Right lobe of liver (tissue), 4 donors: ENCODE measurements around the gene DUSP22.

Source experiments
- POLR2A ChIP-seq: fragments of 450-650 bp; IDR thresholded peaks from one replicate; pipeline ENCODE4 v1.6.1; 2017; ENCODE audit warnings: antibody characterized with exemption, mild to moderate bottlenecking
- TF ChIP-seq, protein P1 (sequence below), 4 donors: fragments of 200-600 bp in 3 of 4; fragments of 450-650 bp in 1 of 4; IDR thresholded peaks; one replicate each; pipeline versions ENCODE4 v1.5.1 to v1.8.0; 2016 to 2022; ENCODE audit warnings: antibody characterized with exemption in 4 of 4, mild to moderate bottlenecking in 2 of 4
- donor health status: DM: no; HTN: no; CAD: no.
- donor health status: DM: no; HTN: no; CAD: no.
- donor health status: DM: no; HTN: yes; CAD: no.

DNA sequence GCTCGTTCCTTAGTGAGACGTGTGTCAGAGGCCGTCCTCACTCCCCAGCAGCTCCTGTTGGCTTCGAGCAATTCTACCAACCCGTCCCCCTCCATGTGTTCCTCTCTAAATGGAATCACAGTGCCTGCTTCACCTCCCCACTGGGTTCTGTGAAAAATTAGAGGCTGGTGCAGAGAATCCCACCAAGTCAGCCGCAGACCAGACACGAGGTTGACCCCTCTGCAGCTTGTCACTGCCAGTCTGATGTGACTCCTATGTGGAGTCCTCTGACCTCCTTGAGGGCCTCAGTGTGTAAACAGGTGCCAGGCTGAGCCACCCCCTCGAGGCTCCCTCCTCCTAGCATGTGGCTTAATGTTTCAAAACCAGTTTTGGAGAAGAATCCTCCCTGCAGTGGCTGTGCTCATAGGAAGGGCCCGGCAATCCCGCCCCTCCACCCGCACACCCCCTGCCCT lies 86.7 kb downstream of the DUSP22 start:
- TF ChIP-seq POLR2A: no peak
- TF ChIP-seq, protein P1, sequence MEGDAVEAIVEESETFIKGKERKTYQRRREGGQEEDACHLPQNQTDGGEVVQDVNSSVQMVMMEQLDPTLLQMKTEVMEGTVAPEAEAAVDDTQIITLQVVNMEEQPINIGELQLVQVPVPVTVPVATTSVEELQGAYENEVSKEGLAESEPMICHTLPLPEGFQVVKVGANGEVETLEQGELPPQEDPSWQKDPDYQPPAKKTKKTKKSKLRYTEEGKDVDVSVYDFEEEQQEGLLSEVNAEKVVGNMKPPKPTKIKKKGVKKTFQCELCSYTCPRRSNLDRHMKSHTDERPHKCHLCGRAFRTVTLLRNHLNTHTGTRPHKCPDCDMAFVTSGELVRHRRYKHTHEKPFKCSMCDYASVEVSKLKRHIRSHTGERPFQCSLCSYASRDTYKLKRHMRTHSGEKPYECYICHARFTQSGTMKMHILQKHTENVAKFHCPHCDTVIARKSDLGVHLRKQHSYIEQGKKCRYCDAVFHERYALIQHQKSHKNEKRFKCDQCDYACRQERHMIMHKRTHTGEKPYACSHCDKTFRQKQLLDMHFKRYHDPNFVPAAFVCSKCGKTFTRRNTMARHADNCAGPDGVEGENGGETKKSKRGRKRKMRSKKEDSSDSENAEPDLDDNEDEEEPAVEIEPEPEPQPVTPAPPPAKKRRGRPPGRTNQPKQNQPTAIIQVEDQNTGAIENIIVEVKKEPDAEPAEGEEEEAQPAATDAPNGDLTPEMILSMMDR (IDR thresholded peaks at IDR 0.05): no peak
